H1 (cell line): ENCODE data around the gene ACACA. TPM values are rescaled to one million over a fixed set of nuclear protein-coding genes. Genes with fewer than 3 reads are reported as not detected.

Experiments used
- CTCF ChIA-PET: fragments of 300-600 bp; sonication (Branson Sonifier 250); formaldehyde crosslinking; loops from one replicate; lab custom pipeline; 2021; ENCODE audit not compliant: partially characterized antibody; lab: Charles Lee
- POLR2A ChIA-PET: fragments of 300-600 bp; sonication (Branson Sonifier 250); formaldehyde crosslinking; loops from one replicate; lab custom pipeline; 2021; ENCODE audit warnings: inconsistent platforms; ENCODE audit not compliant: partially characterized antibody; lab: Charles Lee
- DNase-seq, 2 experiments: peaks; one replicate each; pipeline versions ENCODE4 v3.0.0 to v3.0.0-alpha.2; 2010 to 2022; ENCODE audit warnings: low spot score in 2 of 2, low read depth in 1 of 2, mixed read lengths in 1 of 2
- FAIRE-seq: peaks from 2 replicates; lab custom pipeline; 2011; peaks lifted over from hg19 to GRCh38; lab: Jason Lieb, UNC
- H2AFZ ChIP-seq: 2 replicates; pipeline ENCODE4 v1.8.1; 2012; ENCODE audit warnings: low read length, inconsistent platforms
- H2AK5ac ChIP-seq: 2 replicates; pipeline ENCODE4 v1.6.1; 2013; ENCODE audit warnings: low read depth, low read length
- H2BK120ac ChIP-seq: replicated peaks from 2 replicates; pipeline ENCODE3; 2013; ENCODE audit warnings: low read depth, low read length, inconsistent platforms
- H2BK12ac ChIP-seq: 2 replicates; pipeline ENCODE4 v1.6.1; 2013; ENCODE audit warnings: low read depth, low read length
- H2BK15ac ChIP-seq: 2 replicates; pipeline ENCODE4 v1.6.1; 2013; ENCODE audit warnings: low read length
- H2BK20ac ChIP-seq: 2 replicates; pipeline ENCODE4 v1.6.1; 2013; ENCODE audit warnings: low read length
- H2BK5ac ChIP-seq: 2 replicates; pipeline ENCODE4 v1.6.1; 2013; ENCODE audit warnings: low read depth, low read length
- H3K14ac ChIP-seq: 2 replicates; pipeline ENCODE4 v1.6.1; 2013; ENCODE audit warnings: inconsistent platforms; ENCODE audit not compliant: insufficient read length
- H3K18ac ChIP-seq: 2 replicates; pipeline ENCODE4 v1.6.1; 2013; ENCODE audit warnings: low read length; ENCODE audit errors: extremely low read depth
- H3K23ac ChIP-seq: 2 replicates; pipeline ENCODE4 v1.6.1; 2013; ENCODE audit warnings: inconsistent platforms; ENCODE audit not compliant: insufficient read length
- H3K23me2 ChIP-seq: 2 replicates; pipeline ENCODE4 v1.6.1; 2013; ENCODE audit warnings: low read depth, low read length
- H3K27ac ChIP-seq: 2 replicates; pipeline ENCODE4 v1.6.1; 2011; ENCODE audit warnings: low read depth, low read length, inconsistent platforms
- H3K27me3 ChIP-seq, 4 experiments: replicated peaks in 1 of 4; 1 replicate in 1 of 4; 2 replicates in 3 of 4; pipeline versions ENCODE4 v1.6.1 to v1.8.1; 2011 to 2013; ENCODE audit warnings: low read length in 3 of 4, mild to moderate bottlenecking in 3 of 4, inconsistent platforms in 2 of 4, mixed read lengths in 2 of 4, moderate library complexity in 1 of 4; ENCODE audit not compliant: control insufficient read depth in 3 of 4, insufficient read depth in 3 of 4; ENCODE audit errors: extremely low read depth in 1 of 4
- H3K36me3 ChIP-seq, 4 experiments: 2 replicates each; pipeline versions ENCODE4 v1.6.1 to v1.8.1; 2011 to 2013; ENCODE audit warnings: mild to moderate bottlenecking in 4 of 4, low read length in 3 of 4, moderate library complexity in 2 of 4, control low read depth in 1 of 4, inconsistent platforms in 1 of 4; ENCODE audit not compliant: insufficient read depth in 4 of 4, control insufficient read depth in 2 of 4
- H3K4ac ChIP-seq: replicated peaks from 2 replicates; pipeline ENCODE3; 2013; ENCODE audit warnings: low read length, low read depth, mixed read lengths, inconsistent platforms; ENCODE audit not compliant: insufficient read length
- H3K4me1 ChIP-seq, 4 experiments: replicated peaks in 1 of 4; 1 replicate in 1 of 4; 2 replicates in 3 of 4; pipeline versions ENCODE4 v1.6.1 to v1.8.1; 2011 to 2013; ENCODE audit warnings: low read length in 3 of 4, inconsistent platforms in 2 of 4, mixed read lengths in 1 of 4; ENCODE audit not compliant: insufficient read depth in 4 of 4, control insufficient read depth in 3 of 4
- H3K4me2 ChIP-seq, 2 experiments: 2 replicates each; pipeline versions ENCODE4 v1.6.1 to v1.8.1; 2011 to 2013; ENCODE audit warnings: low read depth in 2 of 2, low read length in 2 of 2, control low read depth in 1 of 2, inconsistent platforms in 1 of 2, mild to moderate bottlenecking in 1 of 2; ENCODE audit not compliant: insufficient read depth in 1 of 2
- H3K4me3 ChIP-seq, 4 experiments: fragments of 200-600, 300-600 bp in 1 of 4; sonication (generic), shearing (Covaris generic), sonication (Bioruptor Twin) in 1 of 4; 2 replicates each; pipeline versions ENCODE4 v1.5.1 to v1.8.1; 2011 to 2016; ENCODE audit warnings: low read length in 4 of 4, low read depth in 3 of 4, control low read depth in 2 of 4, inconsistent platforms in 2 of 4, mild to moderate bottlenecking in 2 of 4, mixed read lengths in 1 of 4, moderate library complexity in 1 of 4; ENCODE audit not compliant: insufficient read depth in 2 of 4; ENCODE audit errors: extremely low read depth in 1 of 4
- H3K56ac ChIP-seq: replicated peaks from 2 replicates; pipeline ENCODE3; 2013; ENCODE audit warnings: low read depth, mild to moderate bottlenecking, mixed read lengths, low read length, inconsistent platforms; ENCODE audit not compliant: insufficient read length
- H3K79me1 ChIP-seq: 2 replicates; pipeline ENCODE4 v1.6.1; 2013; ENCODE audit warnings: low read depth, low read length, control low read depth
- H3K79me2 ChIP-seq, 2 experiments: 2 replicates each; pipeline versions ENCODE4 v1.6.1 to v1.8.1; 2012 to 2013; ENCODE audit warnings: low read length in 2 of 2, mild to moderate bottlenecking in 2 of 2, inconsistent platforms in 1 of 2; ENCODE audit not compliant: insufficient read depth in 2 of 2, control insufficient read depth in 1 of 2
- H3K9ac ChIP-seq, 4 experiments: replicated peaks in 1 of 4; 1 replicate in 1 of 4; 2 replicates in 3 of 4; pipeline versions ENCODE4 v1.6.1 to v1.8.1; 2011 to 2013; ENCODE audit warnings: low read depth in 3 of 4, low read length in 3 of 4, control low read depth in 2 of 4, mild to moderate bottlenecking in 2 of 4, moderate library complexity in 2 of 4, inconsistent platforms in 1 of 4; ENCODE audit errors: extremely low read depth in 1 of 4
- H3K9me3 ChIP-seq, 2 experiments: 2 replicates each; pipeline versions ENCODE4 v1.6.1 to v1.8.1; 2012 to 2013; ENCODE audit warnings: mild to moderate bottlenecking in 2 of 2, moderate library complexity in 2 of 2, control low read depth in 1 of 2, inconsistent platforms in 1 of 2, low read depth in 1 of 2, low read length in 1 of 2, mixed read lengths in 1 of 2; ENCODE audit not compliant: insufficient read depth in 2 of 2
- H4K20me1 ChIP-seq, 2 experiments: replicated peaks in 1 of 2; 2 replicates each; pipeline versions ENCODE3 to v1.8.1; 2011 to 2013; ENCODE audit warnings: inconsistent platforms in 2 of 2, low read length in 2 of 2, mild to moderate bottlenecking in 1 of 2; ENCODE audit not compliant: insufficient read depth in 2 of 2, control insufficient read depth in 1 of 2
- H4K5ac ChIP-seq: 2 replicates; pipeline ENCODE4 v1.6.1; 2013; ENCODE audit warnings: low read length, low read depth, mixed read lengths, inconsistent platforms; ENCODE audit not compliant: insufficient read length
- H4K8ac ChIP-seq: 2 replicates; pipeline ENCODE4 v1.8.0; 2013; ENCODE audit warnings: mild to moderate bottlenecking, moderate library complexity, low read length, inconsistent platforms; ENCODE audit not compliant: insufficient read depth; ENCODE audit errors: extremely low read depth
- H4K91ac ChIP-seq: replicated peaks from 2 replicates; pipeline ENCODE3; 2013; ENCODE audit warnings: low read length, mixed read lengths, inconsistent platforms; ENCODE audit not compliant: insufficient read length
- CEBPB ChIP-seq: IDR thresholded peaks from 2 replicates; pipeline ENCODE4 v1.6.1; 2012; ENCODE audit warnings: low read depth, low read length
- EGR1 ChIP-seq: IDR thresholded peaks from 2 replicates; pipeline ENCODE4 v1.6.1; 2011; ENCODE audit warnings: low read depth, low read length, borderline replicate concordance
- FOSL1 ChIP-seq: IDR thresholded peaks from 2 replicates; pipeline ENCODE4 v1.6.1; 2011; ENCODE audit warnings: mild to moderate bottlenecking, low read depth, low read length, moderate library complexity; ENCODE audit not compliant: insufficient read depth
- GTF2F1 ChIP-seq: IDR thresholded peaks from 2 replicates; pipeline ENCODE4 v1.6.1; 2012; ENCODE audit warnings: low read depth, low read length, improper control_type of control experiment, borderline replicate concordance
- HDAC2 ChIP-seq, 2 experiments: fragments of 300-600 bp in 1 of 2; sonication (generic) in 1 of 2; IDR thresholded peaks; 2 replicates each; pipeline ENCODE4 v1.6.1; 2011 to 2012; ENCODE audit warnings: low read depth in 2 of 2, low read length in 2 of 2, mild to moderate bottlenecking in 2 of 2, moderate library complexity in 2 of 2, borderline replicate concordance in 1 of 2, inconsistent platforms in 1 of 2
- HDAC6 ChIP-seq: IDR thresholded peaks from one replicate; pipeline ENCODE4 v1.7.1; 2012; ENCODE audit warnings: low read depth, mild to moderate bottlenecking, inconsistent platforms, low read length, moderate library complexity
- JUN ChIP-seq: IDR thresholded peaks from 2 replicates; pipeline ENCODE4 v1.6.1; 2011; ENCODE audit warnings: low read depth, mild to moderate bottlenecking, improper control_type of control experiment, low read length
- JUND ChIP-seq: IDR thresholded peaks from 2 replicates; pipeline ENCODE4 v1.6.1; 2011; ENCODE audit warnings: mild to moderate bottlenecking, improper control_type of control experiment, low read length
- NANOG ChIP-seq: IDR thresholded peaks from 2 replicates; pipeline ENCODE4 v1.6.1; 2011; ENCODE audit warnings: low read length, low read depth, mild to moderate bottlenecking, inconsistent platforms; ENCODE audit not compliant: insufficient read depth, poor library complexity, severe bottlenecking
- RNF2 ChIP-seq: fragments of 200-900, 300-1000 bp; sonication (generic); IDR thresholded peaks from 2 replicates; pipeline ENCODE4 v1.7.1; 2016; ENCODE audit warnings: borderline replicate concordance, low read depth, mild to moderate bottlenecking, antibody characterized with exemption, low read length; ENCODE audit not compliant: poor library complexity, severe bottlenecking; ENCODE audit errors: missing control alignments
- SIRT6 ChIP-seq: IDR thresholded peaks from one replicate; pipeline ENCODE4 v1.7.1; 2012; ENCODE audit warnings: low read length, inconsistent platforms
- SRF ChIP-seq: IDR thresholded peaks from 2 replicates; pipeline ENCODE4 v1.6.1; 2011; ENCODE audit warnings: mild to moderate bottlenecking, low read depth, low read length, moderate library complexity
- YY1 ChIP-seq: IDR thresholded peaks from 2 replicates; pipeline ENCODE4 v1.6.1; 2011; ENCODE audit warnings: low read depth, mild to moderate bottlenecking, low read length
- WGBS, 2 experiments: shearing (Covaris generic) in 1 of 2; methylation state at CpG; one replicate each; pipeline versions ENCODE4 v1.1.6 to v1.1.7; 2013 to 2015; ENCODE audit warnings: low lambda C conversion rate in 2 of 2, mixed read lengths in 2 of 2, inconsistent platforms in 1 of 2, low coverage in 1 of 2, missing lambda C conversion rate in 1 of 2; ENCODE audit not compliant: insufficient replicate concordance in 2 of 2, insufficient coverage in 1 of 2, insufficient read length in 1 of 2; ENCODE audit errors: extremely low coverage in 1 of 2, missing lambda C conversion rate in 1 of 2; 5-methylcytosine and 5-hydroxymethylcytosine counted together
- polyA plus RNA-seq, 7 experiments: library from polyadenylated mRNA; depleted of rRNA in 3 of 7; stranded (reverse) in 5 of 7; unstranded in 2 of 7; fragments of >200 nt in 5 of 7; fragments of 200-250 nt in 2 of 7; gene quantifications; 1 replicate in 5 of 7; 2 replicates in 1 of 7; 4 replicates in 1 of 7; pipeline versions ENCODE4 v1.2.1 to v1.2.3, GENCODE V29; 2011 to 2013; ENCODE audit warnings: missing spikeins in 2 of 7, mixed read lengths in 2 of 7
- total RNA-seq: library from RNA; stranded (reverse); fragmentation: NEBNext Ultra II Directional; extraction: Animal tissue kit (Norgen Biotek cat#: 25700); gene quantifications from 2 replicates; pipeline ENCODE4 v1.2.1, GENCODE V29; 2021

Gene ACACA
- total and polyA plus RNA-seq, 2 of the 8 experiments (the other 6 are each of a cell fraction or from before 2014, with no cell fraction given), result 74.0 to 160 TPM

- H4K20me1 ChIP-seq, result peaks cover 0 to 2% of the 10 kb centered on the region in 2 experiments
- peaks cover 10% of the 10 kb centered on the region for H3K23me2 ChIP-seq
- peaks cover 0 to 12% (median 7%) of the 10 kb centered on the region in 4 experiments; a peak in 6 of 7 replicates for H3K4me1 ChIP-seq
- no peak overlapping the region; a peak in 1 of 4 replicates for H3K4me2 ChIP-seq
- H3K79me1 ChIP-seq, result peaks cover 3% of the 10 kb centered on the region; the same call in 1 of the 2 replicates
- H2AFZ ChIP-seq, result no peak overlapping the region
- no peak overlapping the region for H2BK120ac ChIP-seq
- H3K18ac ChIP-seq, result no peak overlapping the region
- H3K36me3 ChIP-seq, result no peaks in the 10 kb centered on the region
- no peak overlapping the region for H3K23ac ChIP-seq
- ChIA-PET CTCF (interaction anchor here (0.6 to 3.4 kb wide), 3 partner anchors 9 to 83 kb away, joined by 3 to 21 read pairs (median 6); no protein-coding TSS in a partner anchor), POLR2A (interaction anchor here (1.5 kb wide), 1 partner anchor 13 kb away, joined by 3 read pairs; no protein-coding TSS in a partner anchor)
- H2BK15ac ChIP-seq, result no peak overlapping the region
- H3K9ac ChIP-seq, result no peak overlapping the region
- H4K5ac ChIP-seq, result no peak overlapping the region
- H2BK20ac ChIP-seq, result no peak overlapping the region
- FAIRE-seq (no peak), DNase-seq (no peak)
- no peak overlapping the region for H3K14ac ChIP-seq
- H3K9me3 ChIP-seq, result no peaks in the 10 kb centered on the region
- H3K27me3 ChIP-seq, result no peaks in the 10 kb centered on the region
- no peak overlapping the region for H2BK5ac ChIP-seq
- WGBS, 2 experiments, result 95% methylated on average over 3 of the region's 3 CpGs; no CpG with 5 or more reads in 1 of the 2 experiments
- no peak overlapping the region for H3K56ac ChIP-seq
- H3K4ac ChIP-seq, result no peak overlapping the region
- H4K8ac ChIP-seq, result no peak overlapping the region
- no peak overlapping the region for H3K4me3 ChIP-seq
- H2BK12ac ChIP-seq, result no peak overlapping the region
- H3K79me2 ChIP-seq, result peaks cover 17 to 28% of the 10 kb centered on the region in 2 experiments
- H3K27ac ChIP-seq, result no peak overlapping the region
- H4K91ac ChIP-seq, result no peak overlapping the region
- no peak overlapping the region for H2AK5ac ChIP-seq
- TF ChIP-seq JUND (no peak), SIRT6 (no peak), RNF2 (no peak), HDAC6 (no peak), GTF2F1 (no peak), NANOG (no peak), CEBPB (no peak), FOSL1 (no peak), YY1 (no peak), HDAC2 (IDR thresholded peaks at IDR 0.05; ENCODE audit: borderline replicate concordance in 1 of 2, low read depth in 2 of 2, low read length in 2 of 2) (no peak), JUN (no peak), EGR1 (no peak), SRF (no peak)
These were observed 46.0 kb downstream of the ACACA start for GRCh38 chr17:37360632-37361031.
